NOMO-1 treated with dmso at 0.1 percent for 144 hours (cell line): Measurements from ENCODE around the gene PDZD7.
"Not testable (repeated sequence)": the region's sequence is repeated elsewhere in the genome, so short reads cannot be mapped to it uniquely, and the experiment has no call there.

Source experiments
- DNase-seq: peaks from one replicate; lab custom pipeline; 2025; ENCODE audit not compliant: unreplicated experiment; lab: John Stamatoyannopoulos, UW

Gene PDZD7

DNA sequence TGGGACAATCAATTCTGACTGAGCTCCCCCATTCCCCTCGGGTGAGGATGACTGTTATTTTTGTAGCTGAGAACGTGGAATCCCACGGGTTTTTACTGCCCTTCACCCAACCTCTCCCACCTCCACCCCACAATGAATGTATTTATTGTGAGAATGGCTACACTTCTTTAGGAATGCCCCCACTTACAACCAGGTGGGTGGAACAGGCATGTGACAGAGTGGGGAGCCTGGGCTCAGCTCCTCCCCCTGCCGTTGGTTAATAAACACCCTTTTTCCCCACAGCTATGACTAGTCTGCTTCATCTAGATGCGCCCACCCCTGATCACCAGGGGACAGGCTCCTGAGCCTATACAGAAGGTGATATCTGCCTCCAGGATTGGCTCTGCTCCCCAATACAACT, 45.6 kb downstream of the PDZD7 start:
- DNase-seq: no peak

DNA sequence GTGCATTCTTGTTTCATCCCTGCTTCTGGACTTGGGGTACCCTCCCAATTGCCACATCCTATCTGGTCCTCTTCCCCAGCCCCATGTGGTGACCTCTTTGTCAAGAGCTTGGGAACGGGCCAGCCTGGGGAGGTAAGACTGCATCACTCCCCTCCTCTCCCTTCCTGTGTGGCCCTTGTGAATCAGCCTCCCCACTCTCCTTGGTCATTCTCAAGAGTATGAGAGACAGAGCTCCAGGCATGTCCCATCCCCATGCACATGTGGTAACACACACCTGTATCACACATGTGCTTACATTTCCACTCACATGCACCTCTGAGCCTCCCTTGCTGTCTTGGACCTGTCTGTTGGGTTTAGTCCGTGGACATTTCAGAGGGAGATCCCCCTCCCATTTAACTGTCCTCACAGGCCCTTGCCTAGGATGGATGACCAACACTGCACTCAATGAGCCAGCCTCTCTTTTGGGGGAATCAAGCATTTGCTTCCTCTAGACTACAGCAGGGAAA, 46.2 kb downstream of the PDZD7 start:
- no peak for DNase-seq

DNA sequence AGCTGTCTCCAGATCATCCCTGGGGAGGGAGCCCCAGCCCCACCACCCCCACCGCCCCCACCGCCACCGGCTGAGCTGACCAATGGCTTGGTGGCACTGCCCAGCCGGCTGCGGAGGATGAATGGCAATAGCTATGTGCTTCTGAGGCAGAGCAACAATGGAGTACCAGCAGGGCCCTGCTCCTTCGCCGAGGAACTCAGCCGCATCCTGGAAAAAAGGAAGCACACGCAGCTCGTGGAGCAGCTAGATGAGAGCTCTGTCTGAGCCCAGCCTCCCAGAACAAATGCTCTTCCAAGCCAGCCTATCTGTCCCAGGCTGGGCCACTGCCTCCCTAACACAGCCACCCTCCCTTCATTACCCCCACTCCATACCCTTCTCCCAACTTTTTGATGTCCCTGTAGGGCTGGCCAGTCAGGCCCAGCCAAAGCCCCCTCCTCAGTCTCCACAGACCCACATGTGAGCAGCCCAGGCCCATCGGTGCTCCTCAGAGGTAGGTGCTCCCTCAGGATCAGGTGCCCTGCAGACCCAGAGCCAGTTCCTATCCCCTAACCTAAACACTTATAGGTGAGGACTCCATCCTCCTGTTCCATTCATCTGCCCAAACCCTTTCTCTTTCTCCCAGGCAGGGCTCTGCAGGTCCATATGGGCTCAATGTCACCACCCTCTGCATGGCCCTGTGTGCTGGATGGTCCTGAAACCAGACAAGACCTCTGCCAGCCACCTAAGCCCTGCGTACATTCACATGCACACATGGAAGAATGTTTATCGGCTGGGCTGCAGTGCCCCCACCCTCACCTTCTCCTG, 46.9 kb downstream of the PDZD7 start:
- DNase-seq: no peak

- DNase-seq: no peak
Measured at GRCh38 chr10:100982916-100983830, 47.8 kb downstream of the PDZD7 start.

GRCh38 chr10:100981178-100981772, 49.7 kb downstream of the PDZD7 start:
- no peak for DNase-seq

DNA sequence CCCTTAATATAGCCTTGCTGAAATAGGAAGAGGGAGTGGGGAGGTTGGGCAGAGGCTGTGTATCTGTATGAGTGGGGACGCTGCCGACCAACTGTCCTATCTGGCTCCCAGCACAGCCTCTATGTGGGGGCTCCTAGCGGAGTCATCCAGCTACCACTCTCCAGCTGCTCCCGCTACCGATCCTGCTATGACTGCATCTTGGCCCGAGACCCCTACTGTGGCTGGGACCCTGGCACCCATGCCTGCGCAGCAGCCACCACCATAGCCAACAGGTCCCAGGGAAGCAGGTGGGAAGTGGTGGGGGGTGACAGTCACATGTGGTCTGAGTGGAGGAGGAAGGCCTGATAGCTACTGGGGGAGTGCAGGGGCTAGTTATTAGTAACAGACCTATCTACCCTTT, 50.2 kb downstream of the PDZD7 start:
- DNase-seq: no peak

DNA sequence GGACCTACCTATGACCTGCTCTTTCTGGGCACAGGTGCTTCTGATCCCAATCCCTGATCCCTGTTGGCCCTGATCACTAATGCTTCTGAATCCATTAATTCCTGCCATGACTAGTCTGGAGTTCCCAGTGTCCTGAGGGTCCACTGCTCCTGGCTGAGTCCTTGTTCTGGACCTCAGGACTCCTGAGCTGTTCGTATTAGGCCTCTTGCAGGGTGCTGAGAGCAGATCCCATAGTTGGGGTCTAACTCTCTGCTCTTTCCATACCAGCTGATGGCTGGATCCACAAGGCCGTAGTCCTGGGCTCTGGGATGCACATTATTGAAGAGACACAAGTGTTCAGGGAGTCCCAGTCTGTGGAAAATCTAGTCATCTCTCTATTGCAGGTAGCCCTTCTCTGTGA, 50.6 kb downstream of the PDZD7 start:
- DNase-seq: no peak

DNA sequence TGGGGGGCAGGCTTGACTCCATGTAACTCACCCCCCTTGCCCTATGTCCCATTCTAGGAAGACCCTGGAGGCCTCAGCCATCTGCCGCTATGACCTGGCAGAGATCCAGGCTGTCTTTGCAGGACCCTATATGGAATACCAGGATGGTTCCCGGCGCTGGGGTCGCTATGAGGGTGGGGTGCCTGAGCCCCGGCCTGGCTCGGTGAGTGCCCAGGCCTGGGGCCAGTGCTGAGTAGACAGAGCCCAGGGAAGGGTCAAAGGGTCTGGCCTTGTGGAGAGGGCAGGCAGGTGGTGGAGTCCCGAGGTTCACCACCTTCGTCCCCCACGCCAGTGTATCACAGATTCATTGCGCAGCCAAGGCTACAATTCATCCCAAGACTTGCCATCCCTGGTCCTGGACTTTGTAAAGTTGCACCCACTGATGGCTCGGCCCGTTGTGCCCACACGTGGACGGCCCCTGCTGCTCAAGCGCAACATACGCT, 51.1 kb downstream of the PDZD7 start:
- no peak for DNase-seq

DNA sequence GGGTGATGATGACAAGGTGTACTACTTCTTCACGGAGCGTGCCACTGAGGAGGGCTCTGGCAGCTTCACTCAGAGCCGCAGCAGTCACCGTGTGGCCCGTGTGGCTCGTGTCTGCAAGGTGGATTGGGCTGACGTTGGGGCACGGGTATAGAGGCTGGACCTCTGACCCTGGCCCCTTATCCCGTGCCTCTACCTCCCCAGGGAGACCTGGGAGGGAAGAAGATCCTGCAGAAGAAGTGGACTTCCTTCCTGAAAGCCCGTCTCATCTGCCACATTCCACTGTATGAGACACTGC, 52.1 kb downstream of the PDZD7 start:
- no peak for DNase-seq

DNA sequence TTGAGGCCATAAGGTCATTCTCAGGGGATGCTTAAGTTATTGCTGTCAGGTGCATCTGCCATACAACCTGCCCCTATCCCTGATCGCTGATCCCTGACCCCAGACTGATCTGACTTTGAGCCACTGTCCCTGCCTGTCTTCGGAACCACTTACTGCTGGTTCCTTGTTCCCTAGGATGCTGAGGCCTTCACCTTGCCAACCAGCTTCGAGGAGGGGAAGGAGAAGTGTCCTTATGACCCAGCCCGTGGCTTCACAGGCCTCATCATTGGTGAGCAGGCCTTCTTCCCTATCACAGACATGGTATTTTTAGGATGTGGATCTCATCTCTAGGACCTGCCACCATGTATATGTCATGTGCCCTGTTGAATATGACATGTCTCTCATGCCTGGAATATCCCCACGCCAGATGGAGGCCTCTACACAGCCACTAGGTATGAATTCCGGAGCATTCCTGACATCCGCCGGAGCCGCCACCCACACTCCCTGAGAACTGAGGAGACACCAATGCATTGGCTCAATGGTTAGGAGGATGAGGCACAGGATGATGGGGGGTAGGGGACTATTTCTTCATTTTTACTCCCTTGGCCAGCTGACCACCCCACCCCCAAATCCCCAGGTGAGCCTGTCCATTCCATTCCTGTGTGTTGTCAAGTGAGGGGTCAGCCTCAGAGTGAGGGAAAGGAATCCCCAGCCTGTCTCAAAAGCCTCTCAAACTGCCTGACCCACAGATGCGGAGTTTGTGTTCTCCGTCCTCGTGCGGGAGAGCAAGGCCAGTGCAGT, 52.6 kb downstream of the PDZD7 start:
- no peak for DNase-seq

- DNase-seq: no peak
Measured at GRCh38 chr10:100977436-100977835, 53.5 kb downstream of the PDZD7 start.

DNA sequence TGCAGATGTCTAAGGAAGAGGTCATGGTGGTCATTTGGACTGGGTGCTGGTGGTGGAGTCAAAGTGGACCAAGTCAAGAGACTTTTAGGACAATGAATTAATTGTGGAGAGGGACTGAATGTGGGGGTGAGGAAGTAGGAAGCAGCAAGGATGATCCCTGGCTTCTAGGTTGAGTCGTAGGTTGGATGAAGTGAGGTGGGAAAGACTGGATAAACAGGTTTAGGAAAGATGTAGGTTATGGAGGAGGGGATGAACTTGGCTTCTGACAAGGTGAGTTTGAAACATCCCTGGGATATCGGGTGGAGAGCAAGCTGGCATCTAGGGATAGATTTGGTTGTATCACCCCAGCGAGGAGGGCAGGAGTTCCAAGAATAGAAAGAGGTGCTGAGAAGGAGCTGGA, 54.0 kb downstream of the PDZD7 start:
- DNase-seq: no peak

- not testable (repeated sequence) for DNase-seq
Measured at GRCh38 chr10:100975397-100975796, 55.5 kb downstream of the PDZD7 start.

GRCh38 chr10:100972904-100973535, 57.9 kb downstream of the PDZD7 start:
- no peak for DNase-seq

DNA sequence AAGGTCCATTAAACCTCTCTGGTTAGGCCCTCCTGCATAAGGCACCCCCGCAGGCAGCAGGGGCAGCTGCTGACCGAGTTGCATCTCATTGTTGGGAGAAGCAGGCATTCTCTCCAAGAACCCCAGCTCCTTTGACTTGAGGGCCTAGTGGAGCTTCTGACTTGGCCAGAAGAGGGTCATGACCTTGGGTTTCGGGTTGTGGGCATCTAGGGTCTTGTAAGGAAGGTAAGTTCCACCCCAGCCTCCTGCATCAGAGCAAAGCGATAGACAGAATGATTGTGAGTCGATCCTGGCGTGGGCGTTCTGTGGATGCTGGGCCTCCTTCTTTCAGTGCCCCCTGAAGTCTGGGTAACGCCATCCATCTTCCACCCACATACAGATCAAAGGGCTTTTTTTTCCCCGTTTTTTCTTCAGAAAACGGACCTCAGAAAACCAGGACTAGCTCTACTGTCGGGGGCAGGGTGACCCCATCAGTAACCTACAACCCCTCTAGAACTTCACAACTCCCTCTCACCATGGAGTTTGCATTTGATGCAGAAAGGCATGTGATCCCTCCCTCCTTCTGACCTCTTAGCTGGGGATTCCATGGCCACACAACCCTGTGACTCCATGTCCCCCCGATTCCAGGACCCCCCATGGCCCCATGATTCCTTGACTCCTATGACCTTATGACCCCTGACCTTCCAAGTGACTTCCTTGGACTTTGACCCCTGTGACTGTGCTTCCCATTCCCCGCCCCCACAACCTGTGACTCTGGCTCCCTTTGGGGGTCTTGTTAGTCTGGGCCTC, 58.6 kb downstream of the PDZD7 start:
- DNase-seq: no peak

DNA sequence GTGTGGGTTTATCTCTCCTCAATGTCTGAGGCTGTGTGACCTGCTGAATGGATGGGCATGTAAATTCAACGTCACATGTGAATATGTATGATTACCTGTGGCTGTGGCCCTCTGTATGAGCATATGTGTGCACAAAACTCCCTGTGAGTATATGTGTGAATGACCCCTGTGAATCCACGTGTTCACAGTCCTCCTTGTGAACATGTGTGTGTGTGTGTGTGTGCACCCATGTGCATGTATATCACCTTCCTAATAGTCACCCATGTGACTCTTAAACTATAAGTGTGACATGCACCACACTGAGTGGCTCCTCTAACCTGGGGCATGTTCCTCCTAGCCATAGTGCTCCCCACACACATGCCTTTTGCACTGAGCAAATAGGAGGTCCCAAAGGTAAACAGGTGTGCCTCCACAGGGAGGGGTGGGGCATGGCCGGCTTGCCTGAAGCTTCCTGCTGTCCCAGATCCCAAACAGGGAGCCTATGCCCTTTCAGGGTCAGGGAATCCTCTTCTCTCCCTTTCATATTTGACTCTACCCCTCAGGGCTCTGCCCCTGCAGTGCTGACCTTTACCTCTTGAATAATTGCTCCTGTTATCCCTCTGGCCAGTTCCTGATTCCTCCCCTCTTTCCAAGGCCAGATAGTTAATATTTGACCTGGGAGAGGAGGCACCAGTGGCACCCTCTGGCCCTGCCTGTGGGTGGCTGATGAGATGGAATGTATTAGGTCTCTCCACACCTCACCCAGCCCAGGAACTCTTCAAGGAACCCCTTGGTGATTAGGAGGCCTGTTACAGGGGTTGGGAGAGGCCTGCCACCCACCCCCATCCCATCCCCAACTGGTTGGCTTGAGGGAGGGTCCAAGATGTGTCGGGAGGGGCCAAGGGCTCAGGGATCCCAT, 59.8 kb downstream of the PDZD7 start:
- DNase-seq: no peak

DNA sequence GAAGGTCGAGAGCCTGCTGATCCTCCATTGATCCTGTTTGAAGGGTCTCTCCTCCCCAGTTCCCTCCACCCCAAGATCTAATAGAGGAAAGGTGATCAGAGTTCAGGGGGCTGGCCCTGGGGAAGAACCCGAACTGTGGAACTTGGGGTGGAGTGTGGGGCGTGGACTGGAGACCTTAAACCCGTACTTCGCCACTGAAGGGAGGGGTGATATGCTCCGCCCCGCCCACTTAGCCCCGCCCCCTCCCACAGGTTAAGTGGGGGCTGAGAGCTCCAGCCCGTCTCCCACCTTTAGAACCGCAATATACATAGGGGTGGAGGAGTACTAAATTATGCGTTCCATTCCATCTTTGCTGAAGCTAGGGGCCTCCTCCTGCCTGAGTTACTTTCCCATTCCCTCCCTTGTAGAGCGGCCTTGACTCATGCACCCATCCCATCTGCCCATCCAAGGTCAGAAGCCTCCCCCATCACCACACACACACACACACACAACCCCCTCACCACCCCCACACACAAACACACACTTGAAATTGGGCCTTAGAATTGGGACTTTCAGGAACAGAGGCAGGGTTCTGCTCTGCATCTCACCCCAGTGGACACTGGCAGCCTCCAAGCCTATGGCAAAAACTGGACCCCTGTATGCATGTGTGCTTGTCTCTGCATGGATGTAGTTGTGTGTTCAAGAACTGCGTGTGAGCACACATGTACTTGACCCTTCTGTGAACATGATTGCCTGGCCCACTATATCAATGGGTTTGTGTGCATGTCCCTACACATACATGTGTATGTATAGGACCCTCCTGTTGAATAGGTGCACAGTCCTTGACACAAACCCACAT, 60.6 kb downstream of the PDZD7 start:
- no peak for DNase-seq
